Measurements from ENCODE around the gene IFFO2. TPM values are rescaled to one million over a fixed set of nuclear protein-coding genes. Genes with fewer than 3 reads are reported as not detected.

IFFO2 gene
- total and polyA plus RNA-seq, 2 of the 13 experiments (the other 11 are each of a cell fraction or from before 2014, with no cell fraction given): 7.3 to 16.7 TPM

DNA sequence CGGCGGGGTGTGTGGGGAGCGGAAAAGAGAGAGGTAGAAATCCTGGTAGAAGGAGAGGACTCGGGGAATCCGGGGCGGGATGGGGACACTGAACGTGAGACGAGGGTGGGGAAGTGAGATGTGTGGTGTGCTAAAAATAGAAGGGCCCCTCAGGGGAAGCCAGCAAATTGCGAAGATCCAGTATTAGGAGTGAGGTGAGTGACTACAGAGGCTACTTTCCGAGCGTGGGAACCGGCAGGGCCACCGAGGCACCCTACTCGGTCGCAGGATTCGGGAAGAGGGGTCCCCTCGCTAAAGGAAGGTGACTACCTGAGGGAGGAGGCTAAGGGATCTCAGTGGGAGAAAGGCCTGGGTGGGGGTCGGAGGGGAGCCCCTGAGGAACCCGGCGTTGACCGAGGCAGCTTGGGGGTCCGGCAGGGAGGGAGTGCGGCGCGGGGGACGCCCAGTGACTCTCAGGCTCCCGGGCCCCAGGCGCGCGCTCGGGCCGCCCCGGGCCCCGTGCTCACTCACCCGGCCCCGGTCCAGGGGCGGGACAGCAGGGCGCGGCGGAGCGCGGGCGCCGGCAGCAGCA lies 54.4 kb downstream of the IFFO2 start (continued):
- TF ChIP-seq ZNF281 (CRISPR knock-in tag; IDR thresholded peaks at IDR 0.05; ENCODE audit: borderline replicate concordance): no peak; the same call in 1 of the 2 replicates
- peak; percentile 24; the same call in 1 of the 2 replicates for TF ChIP-seq RAD21 (CRISPR knock-in tag; IDR thresholded peaks at IDR 0.05)
- TF ChIP-seq MTA1 (CRISPR knock-in tag; IDR thresholded peaks at IDR 0.05; ENCODE audit: borderline replicate concordance): no peak
- TF ChIP-seq, protein P1, sequence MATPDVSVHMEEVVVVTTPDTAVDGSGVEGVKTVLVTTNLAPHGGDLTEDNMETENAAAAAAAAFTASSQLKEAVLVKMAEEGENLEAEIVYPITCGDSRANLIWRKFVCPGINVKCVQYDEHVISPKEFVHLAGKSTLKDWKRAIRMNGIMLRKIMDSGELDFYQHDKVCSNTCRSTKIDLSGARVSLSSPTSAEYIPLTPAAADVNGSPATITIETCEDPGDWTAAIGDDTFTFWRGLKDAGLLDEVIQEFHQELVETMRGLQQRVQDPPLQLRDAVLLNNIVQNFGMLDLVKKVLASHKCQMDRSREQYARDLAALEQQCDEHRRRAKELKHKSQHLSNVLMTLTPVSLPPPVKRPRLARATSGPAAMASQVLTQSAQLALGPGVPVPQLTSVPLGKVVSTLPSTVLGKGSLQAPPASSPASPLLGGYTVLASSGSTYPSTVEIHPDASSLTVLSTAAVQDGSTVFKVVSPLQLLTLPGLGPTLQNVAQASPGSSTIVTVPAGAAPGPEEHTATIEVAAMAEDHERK (CRISPR knock-in tag; IDR thresholded peaks at IDR 0.05; ENCODE audit: low read depth): no peak
- no peak; the same call in 1 of the 2 replicates for TF ChIP-seq CBFB (CRISPR knock-in tag; IDR thresholded peaks at IDR 0.05)
- 0 out of 2 replicates have a peak, but pooled peaks have one; percentile 34 for TF ChIP-seq ZSCAN25 (CRISPR knock-in tag; IDR thresholded peaks at IDR 0.05)
- TF ChIP-seq TCF12 (IDR thresholded peaks at IDR 0.05): no peak
- no peak for TF ChIP-seq TCF12 (CRISPR knock-in tag; IDR thresholded peaks at IDR 0.05)
- no peak for TF ChIP-seq ARID4A (CRISPR knock-in tag; IDR thresholded peaks at IDR 0.05; ENCODE audit: borderline replicate concordance)
- TF ChIP-seq, protein P2, sequence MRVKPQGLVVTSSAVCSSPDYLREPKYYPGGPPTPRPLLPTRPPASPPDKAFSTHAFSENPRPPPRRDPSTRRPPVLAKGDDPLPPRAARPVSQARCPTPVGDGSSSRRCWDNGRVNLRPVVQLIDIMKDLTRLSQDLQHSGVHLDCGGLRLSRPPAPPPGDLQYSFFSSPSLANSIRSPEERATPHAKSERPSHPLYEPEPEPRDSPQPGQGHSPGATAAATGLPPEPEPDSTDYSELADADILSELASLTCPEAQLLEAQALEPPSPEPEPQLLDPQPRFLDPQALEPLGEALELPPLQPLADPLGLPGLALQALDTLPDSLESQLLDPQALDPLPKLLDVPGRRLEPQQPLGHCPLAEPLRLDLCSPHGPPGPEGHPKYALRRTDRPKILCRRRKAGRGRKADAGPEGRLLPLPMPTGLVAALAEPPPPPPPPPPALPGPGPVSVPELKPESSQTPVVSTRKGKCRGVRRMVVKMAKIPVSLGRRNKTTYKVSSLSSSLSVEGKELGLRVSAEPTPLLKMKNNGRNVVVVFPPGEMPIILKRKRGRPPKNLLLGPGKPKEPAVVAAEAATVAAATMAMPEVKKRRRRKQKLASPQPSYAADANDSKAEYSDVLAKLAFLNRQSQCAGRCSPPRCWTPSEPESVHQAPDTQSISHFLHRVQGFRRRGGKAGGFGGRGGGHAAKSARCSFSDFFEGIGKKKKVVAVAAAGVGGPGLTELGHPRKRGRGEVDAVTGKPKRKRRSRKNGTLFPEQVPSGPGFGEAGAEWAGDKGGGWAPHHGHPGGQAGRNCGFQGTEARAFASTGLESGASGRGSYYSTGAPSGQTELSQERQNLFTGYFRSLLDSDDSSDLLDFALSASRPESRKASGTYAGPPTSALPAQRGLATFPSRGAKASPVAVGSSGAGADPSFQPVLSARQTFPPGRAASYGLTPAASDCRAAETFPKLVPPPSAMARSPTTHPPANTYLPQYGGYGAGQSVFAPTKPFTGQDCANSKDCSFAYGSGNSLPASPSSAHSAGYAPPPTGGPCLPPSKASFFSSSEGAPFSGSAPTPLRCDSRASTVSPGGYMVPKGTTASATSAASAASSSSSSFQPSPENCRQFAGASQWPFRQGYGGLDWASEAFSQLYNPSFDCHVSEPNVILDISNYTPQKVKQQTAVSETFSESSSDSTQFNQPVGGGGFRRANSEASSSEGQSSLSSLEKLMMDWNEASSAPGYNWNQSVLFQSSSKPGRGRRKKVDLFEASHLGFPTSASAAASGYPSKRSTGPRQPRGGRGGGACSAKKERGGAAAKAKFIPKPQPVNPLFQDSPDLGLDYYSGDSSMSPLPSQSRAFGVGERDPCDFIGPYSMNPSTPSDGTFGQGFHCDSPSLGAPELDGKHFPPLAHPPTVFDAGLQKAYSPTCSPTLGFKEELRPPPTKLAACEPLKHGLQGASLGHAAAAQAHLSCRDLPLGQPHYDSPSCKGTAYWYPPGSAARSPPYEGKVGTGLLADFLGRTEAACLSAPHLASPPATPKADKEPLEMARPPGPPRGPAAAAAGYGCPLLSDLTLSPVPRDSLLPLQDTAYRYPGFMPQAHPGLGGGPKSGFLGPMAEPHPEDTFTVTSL (CRISPR knock-in tag; IDR thresholded peaks at IDR 0.05; ENCODE audit: borderline replicate concordance): no peak
- TF ChIP-seq ZSCAN31 (CRISPR knock-in tag; IDR thresholded peaks at IDR 0.05; ENCODE audit: low read depth): no peak
- TF ChIP-seq NR2C2 (CRISPR knock-in tag; IDR thresholded peaks at IDR 0.05; ENCODE audit: borderline replicate concordance): no peak
- no peak for TF ChIP-seq FOXC1 (CRISPR knock-in tag; IDR thresholded peaks at IDR 0.05; ENCODE audit: borderline replicate concordance)
- TF ChIP-seq ZFP82 (CRISPR knock-in tag; IDR thresholded peaks at IDR 0.05; ENCODE audit: borderline replicate concordance): no peak
